Mammary epithelial cell (primary cell): ENCODE results near the gene SYNGR2.

Source experiments
- EZH2 ChIP-seq: IDR thresholded peaks from 2 replicates; pipeline ENCODE4 v1.6.1; 2012; ENCODE audit warnings: low read length, inconsistent platforms, borderline replicate concordance
- TF ChIP-seq, protein P1 (sequence below), 2 donors: IDR thresholded peaks in 1 of 2; conservative IDR thresholded peaks in 1 of 2; 2 replicates each; pipeline ENCODE4 v1.5.1; 2011 to 2012; ENCODE audit warnings: inconsistent platforms in 2 of 2, low read length in 2 of 2, mild to moderate bottlenecking in 2 of 2, control low read depth in 1 of 2, low read depth in 1 of 2; ENCODE audit not compliant: insufficient read depth in 1 of 2; ENCODE audit errors: extremely low read depth in 1 of 2

DNA sequence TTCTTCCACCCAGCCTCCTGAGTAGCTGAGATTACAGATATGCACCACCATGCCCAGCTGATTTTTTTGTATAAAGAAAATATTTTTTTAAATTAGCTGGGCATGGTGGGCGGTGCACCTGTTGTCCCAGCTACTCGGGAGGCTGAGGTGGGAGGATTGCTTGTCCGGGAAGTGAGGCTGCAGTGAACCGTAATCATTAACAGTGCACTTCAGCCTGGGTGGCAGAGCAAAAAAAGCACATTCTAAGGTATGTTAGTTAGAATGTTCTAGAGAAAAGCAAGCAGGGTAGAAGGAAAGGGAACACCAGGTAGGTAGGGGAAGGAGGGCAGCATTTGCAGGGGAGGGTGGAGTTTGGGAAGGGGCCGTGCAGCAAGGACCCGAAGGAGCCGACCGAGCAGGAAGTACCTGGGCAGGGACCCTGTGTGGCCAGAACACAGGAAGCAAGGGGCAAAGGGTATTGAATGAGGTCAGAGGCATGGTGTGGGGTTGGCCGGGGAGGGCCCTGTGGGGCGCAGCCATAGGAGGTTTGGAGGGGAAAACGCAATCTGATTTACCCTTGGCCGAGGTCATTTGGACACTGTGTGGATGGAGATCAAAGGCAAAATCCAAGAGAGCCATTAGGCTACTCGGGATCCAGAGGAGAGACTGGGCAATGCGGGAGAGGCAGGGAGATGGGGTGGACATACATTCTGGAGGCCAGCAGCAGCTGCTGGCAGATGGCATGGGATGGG, 19.9 kb upstream of the SYNGR2 start:
- TF ChIP-seq, protein P1, sequence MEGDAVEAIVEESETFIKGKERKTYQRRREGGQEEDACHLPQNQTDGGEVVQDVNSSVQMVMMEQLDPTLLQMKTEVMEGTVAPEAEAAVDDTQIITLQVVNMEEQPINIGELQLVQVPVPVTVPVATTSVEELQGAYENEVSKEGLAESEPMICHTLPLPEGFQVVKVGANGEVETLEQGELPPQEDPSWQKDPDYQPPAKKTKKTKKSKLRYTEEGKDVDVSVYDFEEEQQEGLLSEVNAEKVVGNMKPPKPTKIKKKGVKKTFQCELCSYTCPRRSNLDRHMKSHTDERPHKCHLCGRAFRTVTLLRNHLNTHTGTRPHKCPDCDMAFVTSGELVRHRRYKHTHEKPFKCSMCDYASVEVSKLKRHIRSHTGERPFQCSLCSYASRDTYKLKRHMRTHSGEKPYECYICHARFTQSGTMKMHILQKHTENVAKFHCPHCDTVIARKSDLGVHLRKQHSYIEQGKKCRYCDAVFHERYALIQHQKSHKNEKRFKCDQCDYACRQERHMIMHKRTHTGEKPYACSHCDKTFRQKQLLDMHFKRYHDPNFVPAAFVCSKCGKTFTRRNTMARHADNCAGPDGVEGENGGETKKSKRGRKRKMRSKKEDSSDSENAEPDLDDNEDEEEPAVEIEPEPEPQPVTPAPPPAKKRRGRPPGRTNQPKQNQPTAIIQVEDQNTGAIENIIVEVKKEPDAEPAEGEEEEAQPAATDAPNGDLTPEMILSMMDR (conservative IDR thresholded peaks at IDR 0.05 in 1 of 2, IDR thresholded peaks at IDR 0.05 in 1 of 2; ENCODE audit: extremely low read depth in 1 of 2, insufficient read depth in 1 of 2, low read depth in 1 of 2, low read length in 2 of 2), result no peak
- no peak for TF ChIP-seq EZH2
